GM23338 (cell line): ENCODE results near the gene RBM19.

Experiments
- CTCF ChIP-seq, 2 experiments: fragments of 200-600 bp in 1 of 2; sonication (generic) in 1 of 2; conservative IDR thresholded peaks; 2 replicates each; pipeline versions ENCODE4 v1.5.1 to v1.6.1; 2016 to 2017; ENCODE audit warnings: antibody characterized with exemption in 2 of 2, low read depth in 2 of 2, mild to moderate bottlenecking in 2 of 2, moderate library complexity in 1 of 2
- POLR2AphosphoS5 ChIP-seq: IDR thresholded peaks from 2 replicates; pipeline ENCODE4 v1.6.1; 2016; ENCODE audit warnings: antibody characterized with exemption, low read depth
- ZNF114 ChIP-seq: fragments of 250-450 bp; sonication (Bioruptor Pico); IDR thresholded peaks from 2 replicates; pipeline ENCODE4 v1.5.0; 2020; ENCODE audit warnings: mild to moderate bottlenecking, moderate library complexity

- TF ChIP-seq ZNF114 (CRISPR knock-in tag), result no peak
- TF ChIP-seq CTCF (conservative IDR thresholded peaks at IDR 0.05; ENCODE audit: low read depth in 2 of 2), result peak; percentile 94 to 97
- TF ChIP-seq POLR2AphosphoS5, result no peak
These were observed 53.3 kb downstream of the RBM19 start for GRCh38 chr12:113912760-113913329.
